ENCODE results near the gene ABLIM2.

The ABLIM2 gene

DNA sequence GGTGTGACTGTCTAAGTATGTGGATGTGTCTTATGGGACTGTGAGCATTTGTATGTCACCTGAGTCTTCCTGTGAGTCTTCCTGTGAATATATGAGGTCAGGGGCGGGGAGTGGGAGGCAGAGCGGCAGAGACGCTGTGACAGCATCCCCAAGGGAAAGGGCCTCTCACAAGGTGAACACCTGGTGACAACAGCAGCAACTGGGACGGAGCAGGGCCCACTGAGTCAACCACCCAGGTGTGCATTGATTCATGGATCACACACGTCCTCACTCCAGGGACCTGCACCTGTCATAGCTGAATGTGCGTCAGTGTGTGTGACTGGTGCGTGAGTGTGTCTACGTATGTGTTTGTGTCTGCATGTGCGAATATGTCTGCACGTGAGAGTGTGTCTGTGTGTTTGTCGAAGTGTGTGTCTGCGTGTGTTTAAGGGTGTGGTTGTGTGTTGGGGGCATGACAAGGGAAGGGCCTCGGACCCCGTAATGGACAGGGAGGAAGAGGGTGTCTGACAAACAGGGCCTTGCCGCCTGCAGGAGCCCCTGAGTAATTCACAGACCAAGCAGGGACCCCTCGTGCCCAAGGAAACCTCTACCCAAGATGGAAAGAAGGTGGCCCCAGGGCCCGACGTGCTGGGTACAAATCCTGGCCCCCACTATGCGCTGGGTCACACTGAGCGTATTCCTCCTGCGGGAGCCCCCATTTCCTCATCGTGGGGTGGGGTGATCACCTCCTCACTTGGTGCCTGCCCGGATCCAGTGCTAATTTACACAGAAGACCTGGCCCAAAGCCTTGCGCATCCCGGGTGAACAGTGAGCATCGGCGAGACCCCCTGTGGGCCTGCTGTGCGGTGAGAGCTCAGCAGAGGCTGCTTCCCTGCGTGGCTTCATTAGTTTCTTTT, 76.7 kb downstream of the ABLIM2 start:
- WGBS, 2 experiments (ENCODE audit: insufficient coverage in 2 of 2) = 92 to 94% methylated on average over 26 to 29 of the region's 29 CpGs
- H3K27ac ChIP-seq (ENCODE audit: low read depth, low read length, severe bottlenecking) = no peak overlapping the region
- H3K4me1 ChIP-seq (ENCODE audit: control insufficient read depth, insufficient read depth, low read length, poor library complexity, severe bottlenecking) = peaks cover 6% of the 10 kb centered on the region
- H3K36me3 ChIP-seq (ENCODE audit: control insufficient read depth, insufficient read depth, low read length) = no peaks in the 10 kb centered on the region
- H3K9me3 ChIP-seq (ENCODE audit: control insufficient read depth, low read length) = no peaks in the 10 kb centered on the region
- no peak overlapping the region for H3K4me3 ChIP-seq (ENCODE audit: extremely low read depth, insufficient read depth, low read length, poor library complexity, severe bottlenecking)

GRCh38 chr4:8081171-8081570, 77.4 kb downstream of the ABLIM2 start:
- peaks cover 6% of the 10 kb centered on the region for H3K4me1 ChIP-seq (ENCODE audit: control insufficient read depth, insufficient read depth, low read length, poor library complexity, severe bottlenecking)
- no peaks in the 10 kb centered on the region for H3K9me3 ChIP-seq (ENCODE audit: control insufficient read depth, low read length)
- H3K27ac ChIP-seq (ENCODE audit: low read depth, low read length, severe bottlenecking) = no peak overlapping the region
- WGBS, 2 experiments (ENCODE audit: insufficient coverage in 2 of 2) = 84 to 88% methylated on average over 11 of the region's 11 CpGs
- no peak overlapping the region for H3K4me3 ChIP-seq (ENCODE audit: extremely low read depth, insufficient read depth, low read length, poor library complexity, severe bottlenecking)
- H3K36me3 ChIP-seq (ENCODE audit: control insufficient read depth, insufficient read depth, low read length) = no peaks in the 10 kb centered on the region

GRCh38 chr4:8080754-8081065, 77.9 kb downstream of the ABLIM2 start:
- Histone ChIP-seq H3K4me1 (ENCODE audit: control insufficient read depth, insufficient read depth, low read length, poor library complexity, severe bottlenecking) (peaks cover 6% of the 10 kb centered on the region), H3K9me3 (ENCODE audit: control insufficient read depth, low read length) (no peaks in the 10 kb centered on the region), H3K4me3 (ENCODE audit: extremely low read depth, insufficient read depth, low read length, poor library complexity, severe bottlenecking) (no peak overlapping the region), H3K36me3 (ENCODE audit: control insufficient read depth, insufficient read depth, low read length) (no peaks in the 10 kb centered on the region), H3K27ac (ENCODE audit: low read depth, low read length, severe bottlenecking) (no peak overlapping the region)
- WGBS, 2 experiments (ENCODE audit: insufficient coverage in 2 of 2) = 38 to 52% methylated on average over 3 to 4 of the region's 5 CpGs

DNA sequence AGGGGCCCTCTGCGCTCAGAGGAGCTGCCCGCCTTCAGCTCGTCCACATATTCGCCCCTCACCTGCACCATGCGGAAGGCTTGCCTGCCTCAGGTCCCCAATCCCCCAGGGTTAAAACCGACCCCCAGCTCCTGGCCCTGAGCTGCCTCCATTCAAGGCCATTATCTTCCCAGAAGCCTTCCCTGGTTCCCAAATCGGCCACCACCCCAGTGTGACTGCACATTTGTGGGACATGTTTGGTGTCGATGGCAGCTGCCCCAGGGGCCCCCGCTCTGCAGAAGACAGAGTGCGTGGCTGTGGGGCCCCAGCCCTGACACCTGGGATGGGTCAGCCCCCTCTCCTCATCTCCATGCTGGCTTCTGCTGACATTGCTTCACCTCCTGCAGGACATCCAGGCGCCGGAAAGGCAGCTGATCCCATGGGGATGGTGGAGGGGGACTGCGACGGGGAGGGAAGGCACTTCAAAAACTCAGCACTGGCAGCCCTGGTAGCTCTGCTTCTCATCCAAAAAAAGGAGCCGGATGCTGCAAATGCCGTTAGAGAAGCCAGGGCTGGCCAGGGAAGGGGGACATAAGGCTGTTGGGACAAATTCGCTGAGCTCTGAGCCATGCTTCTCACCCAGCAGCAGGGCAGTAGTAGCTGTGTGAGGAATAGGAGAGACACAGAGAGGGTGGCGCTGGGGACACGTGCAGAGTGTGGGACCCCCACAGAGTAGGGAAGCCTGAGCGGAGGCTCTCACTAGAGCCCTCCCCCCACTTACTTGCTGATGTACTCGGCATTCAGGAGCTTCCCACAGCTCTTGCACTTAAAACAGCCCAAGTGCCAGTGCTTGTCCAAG, 78.5 kb downstream of the ABLIM2 start:
- Histone ChIP-seq H3K4me1 (ENCODE audit: control insufficient read depth, insufficient read depth, low read length, poor library complexity, severe bottlenecking) (peaks cover 6% of the 10 kb centered on the region), H3K9me3 (ENCODE audit: control insufficient read depth, low read length) (no peaks in the 10 kb centered on the region), H3K36me3 (ENCODE audit: control insufficient read depth, insufficient read depth, low read length) (no peaks in the 10 kb centered on the region), H3K27ac (ENCODE audit: low read depth, low read length, severe bottlenecking) (no peak overlapping the region), H3K4me3 (ENCODE audit: extremely low read depth, insufficient read depth, low read length, poor library complexity, severe bottlenecking) (no peak overlapping the region)
- 52% methylated on average over 17 to 18 of the region's 21 CpGs for WGBS, 2 experiments (ENCODE audit: insufficient coverage in 2 of 2)

- H3K36me3 ChIP-seq (ENCODE audit: control insufficient read depth, insufficient read depth, low read length) = no peaks in the 10 kb centered on the region
- H3K9me3 ChIP-seq (ENCODE audit: control insufficient read depth, low read length) = no peaks in the 10 kb centered on the region
- no peak overlapping the region for H3K4me3 ChIP-seq (ENCODE audit: extremely low read depth, insufficient read depth, low read length, poor library complexity, severe bottlenecking)
- no peak overlapping the region for H3K27ac ChIP-seq (ENCODE audit: low read depth, low read length, severe bottlenecking)
- peaks cover 6% of the 10 kb centered on the region for H3K4me1 ChIP-seq (ENCODE audit: control insufficient read depth, insufficient read depth, low read length, poor library complexity, severe bottlenecking)
- WGBS, 2 experiments (ENCODE audit: insufficient coverage in 2 of 2) = 76 to 84% methylated on average over 29 to 31 of the region's 32 CpGs
Observed at GRCh38 chr4:8079031-8079885, 79.4 kb downstream of the ABLIM2 start.

GRCh38 chr4:8078610-8079015, 80.0 kb downstream of the ABLIM2 start:
- Histone ChIP-seq H3K9me3 (ENCODE audit: control insufficient read depth, low read length) (no peaks in the 10 kb centered on the region), H3K4me3 (ENCODE audit: extremely low read depth, insufficient read depth, low read length, poor library complexity, severe bottlenecking) (no peak overlapping the region), H3K4me1 (ENCODE audit: control insufficient read depth, insufficient read depth, low read length, poor library complexity, severe bottlenecking) (peaks cover 6% of the 10 kb centered on the region), H3K36me3 (ENCODE audit: control insufficient read depth, insufficient read depth, low read length) (no peaks in the 10 kb centered on the region), H3K27ac (ENCODE audit: low read depth, low read length, severe bottlenecking) (no peak overlapping the region)
- 90 to 93% methylated on average over 5 to 6 of the region's 8 CpGs for WGBS, 2 experiments (ENCODE audit: insufficient coverage in 2 of 2)

GRCh38 chr4:8078109-8078494, 80.5 kb downstream of the ABLIM2 start:
- no peaks in the 10 kb centered on the region for H3K9me3 ChIP-seq (ENCODE audit: control insufficient read depth, low read length)
- no peak overlapping the region for H3K4me3 ChIP-seq (ENCODE audit: extremely low read depth, insufficient read depth, low read length, poor library complexity, severe bottlenecking)
- 92 to 93% methylated on average over 9 to 11 of the region's 11 CpGs for WGBS, 2 experiments (ENCODE audit: insufficient coverage in 2 of 2)
- H3K27ac ChIP-seq (ENCODE audit: low read depth, low read length, severe bottlenecking) = no peak overlapping the region
- H3K4me1 ChIP-seq (ENCODE audit: control insufficient read depth, insufficient read depth, low read length, poor library complexity, severe bottlenecking) = peaks cover 6% of the 10 kb centered on the region
- H3K36me3 ChIP-seq (ENCODE audit: control insufficient read depth, insufficient read depth, low read length) = no peaks in the 10 kb centered on the region

GRCh38 chr4:8077181-8078108, 81.2 kb downstream of the ABLIM2 start:
- H3K27ac ChIP-seq (ENCODE audit: low read depth, low read length, severe bottlenecking) = no peak overlapping the region
- 87 to 90% methylated on average over 22 of the region's 23 CpGs for WGBS, 2 experiments (ENCODE audit: insufficient coverage in 2 of 2)
- H3K4me1 ChIP-seq (ENCODE audit: control insufficient read depth, insufficient read depth, low read length, poor library complexity, severe bottlenecking) = peaks cover 6% of the 10 kb centered on the region
- H3K36me3 ChIP-seq (ENCODE audit: control insufficient read depth, insufficient read depth, low read length) = no peaks in the 10 kb centered on the region
- H3K4me3 ChIP-seq (ENCODE audit: extremely low read depth, insufficient read depth, low read length, poor library complexity, severe bottlenecking) = no peak overlapping the region
- no peaks in the 10 kb centered on the region for H3K9me3 ChIP-seq (ENCODE audit: control insufficient read depth, low read length)

DNA sequence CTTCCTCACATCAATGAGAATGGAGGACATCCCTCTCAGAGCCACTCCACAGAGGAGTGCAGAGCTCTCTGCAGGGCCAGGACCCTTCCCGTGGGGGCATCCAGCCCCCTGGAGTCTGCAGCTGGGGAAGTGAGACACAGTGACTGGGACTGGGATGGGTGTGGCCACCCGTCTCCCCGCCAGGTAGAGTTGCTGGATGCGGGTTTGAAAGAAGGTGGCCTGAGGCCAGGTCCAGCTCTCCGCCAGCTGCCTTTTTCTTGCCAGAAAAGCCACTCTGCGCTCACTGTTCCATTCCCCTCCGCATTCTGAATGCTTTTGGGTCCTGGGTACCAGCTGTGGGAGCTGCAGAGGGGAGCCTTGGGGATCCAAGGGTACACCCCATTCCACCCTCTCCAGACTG, 82.6 kb downstream of the ABLIM2 start:
- no peak overlapping the region for H3K27ac ChIP-seq (ENCODE audit: low read depth, low read length, severe bottlenecking)
- H3K4me3 ChIP-seq (ENCODE audit: extremely low read depth, insufficient read depth, low read length, poor library complexity, severe bottlenecking) = no peak overlapping the region
- no peaks in the 10 kb centered on the region for H3K9me3 ChIP-seq (ENCODE audit: control insufficient read depth, low read length)
- WGBS, 2 experiments (ENCODE audit: insufficient coverage in 2 of 2) = 96 to 100% methylated on average over 4 to 5 of the region's 7 CpGs
- H3K36me3 ChIP-seq (ENCODE audit: control insufficient read depth, insufficient read depth, low read length) = no peaks in the 10 kb centered on the region
- H3K4me1 ChIP-seq (ENCODE audit: control insufficient read depth, insufficient read depth, low read length, poor library complexity, severe bottlenecking) = peaks cover 6% of the 10 kb centered on the region

All from mesodermal cell (in vitro differentiated cells).